ENCODE results near the gene PTPN13.

The PTPN13 gene

GRCh38 chr4:86847571-86847970 is 253.5 kb downstream of the PTPN13 start:
- H3K23ac ChIP-seq (ENCODE audit: low read depth, low read length, poor library complexity): no peak overlapping the region
- WGBS, 2 donors (ENCODE audit: extremely low coverage in 2 of 2, insufficient read length in 2 of 2, insufficient replicate concordance in 1 of 2): no CpG with 5 or more reads among the region's 4 CpGs

DNA sequence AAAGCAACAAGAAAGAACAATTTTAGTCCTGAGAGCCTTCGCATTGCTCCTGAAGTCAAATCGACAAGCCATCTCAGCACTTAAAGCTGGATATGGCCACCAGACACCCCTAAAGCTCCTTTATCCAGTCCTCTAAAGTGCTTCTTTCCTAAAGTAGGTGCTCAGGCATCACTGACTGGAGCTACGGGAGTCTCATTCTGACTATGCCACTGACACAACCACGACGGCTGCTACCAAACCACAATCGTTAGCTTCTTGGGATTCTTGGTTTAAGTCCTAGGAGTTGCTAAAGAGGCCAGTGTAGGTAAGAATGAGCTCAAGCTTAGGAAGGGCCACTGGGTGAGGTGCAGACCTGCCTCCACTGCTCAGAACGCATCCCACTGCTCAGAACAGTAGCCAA is 254.0 kb downstream of the PTPN13 start:
- Histone ChIP-seq H3K18ac (ENCODE audit: low read length) (no peak overlapping the region), H3K27ac (replicated peaks; ENCODE audit: low read length) (no peak overlapping the region)

More at GRCh38 chr4:86847571-86847970, 253.5 kb downstream of the PTPN13 start:
- Histone ChIP-seq H2BK12ac (ENCODE audit: low read length) (no peak overlapping the region), H2BK5ac (ENCODE audit: low read length) (no peak overlapping the region), H3K18ac (ENCODE audit: low read length) (no peak overlapping the region), H4K91ac (ENCODE audit: low read depth, low read length, poor library complexity) (no peak overlapping the region), H3K4me1 (ENCODE audit: control insufficient read depth in 2 of 2, insufficient read depth in 1 of 2, low read depth in 1 of 2, low read length in 2 of 2) (peaks cover 3% of the 10 kb centered on the region in 2 donors), H3K27ac (replicated peaks; ENCODE audit: low read length) (no peak overlapping the region), H3K4me3 (ENCODE audit: low read length in 2 of 2) (no peak overlapping the region), H2BK120ac (ENCODE audit: low read depth, low read length) (no peak overlapping the region), H3K14ac (ENCODE audit: low read length) (no peak overlapping the region), H2AFZ (ENCODE audit: low read length) (no peak overlapping the region), H3K79me1 (ENCODE audit: low read depth, low read length) (no peaks in the 10 kb centered on the region), H3K36me3 (replicated peaks in 1 of 2; ENCODE audit: control insufficient read depth in 2 of 2, insufficient read depth in 2 of 2, low read length in 2 of 2) (no peaks in the 10 kb centered on the region), H2AK5ac (ENCODE audit: low read depth, low read length) (no peak overlapping the region), H3K9me3 (replicated peaks in 1 of 2; ENCODE audit: control insufficient read depth in 2 of 2, insufficient read depth in 1 of 2, low read depth in 1 of 2, low read length in 2 of 2) (peaks cover 0 to 3% of the 10 kb centered on the region in 2 donors), H3K9ac (ENCODE audit: low read depth, low read length, poor library complexity) (no peak overlapping the region), H3K4me2 (ENCODE audit: insufficient read depth, low read length, poor library complexity, severe bottlenecking) (no peak overlapping the region), H4K8ac (ENCODE audit: low read depth, low read length) (no peak overlapping the region), H3K4ac (ENCODE audit: low read length) (no peak overlapping the region), H3K27me3 (ENCODE audit: control insufficient read depth in 3 of 3, insufficient read depth in 3 of 3, low read depth in 1 of 3, low read length in 3 of 3) (peaks cover 0 to 5% (median 0%) of the 10 kb centered on the region in 3 experiments), H2BK15ac (ENCODE audit: low read length) (no peak overlapping the region)
- no peak for DNase-seq (ENCODE audit: low spot score)

DNA sequence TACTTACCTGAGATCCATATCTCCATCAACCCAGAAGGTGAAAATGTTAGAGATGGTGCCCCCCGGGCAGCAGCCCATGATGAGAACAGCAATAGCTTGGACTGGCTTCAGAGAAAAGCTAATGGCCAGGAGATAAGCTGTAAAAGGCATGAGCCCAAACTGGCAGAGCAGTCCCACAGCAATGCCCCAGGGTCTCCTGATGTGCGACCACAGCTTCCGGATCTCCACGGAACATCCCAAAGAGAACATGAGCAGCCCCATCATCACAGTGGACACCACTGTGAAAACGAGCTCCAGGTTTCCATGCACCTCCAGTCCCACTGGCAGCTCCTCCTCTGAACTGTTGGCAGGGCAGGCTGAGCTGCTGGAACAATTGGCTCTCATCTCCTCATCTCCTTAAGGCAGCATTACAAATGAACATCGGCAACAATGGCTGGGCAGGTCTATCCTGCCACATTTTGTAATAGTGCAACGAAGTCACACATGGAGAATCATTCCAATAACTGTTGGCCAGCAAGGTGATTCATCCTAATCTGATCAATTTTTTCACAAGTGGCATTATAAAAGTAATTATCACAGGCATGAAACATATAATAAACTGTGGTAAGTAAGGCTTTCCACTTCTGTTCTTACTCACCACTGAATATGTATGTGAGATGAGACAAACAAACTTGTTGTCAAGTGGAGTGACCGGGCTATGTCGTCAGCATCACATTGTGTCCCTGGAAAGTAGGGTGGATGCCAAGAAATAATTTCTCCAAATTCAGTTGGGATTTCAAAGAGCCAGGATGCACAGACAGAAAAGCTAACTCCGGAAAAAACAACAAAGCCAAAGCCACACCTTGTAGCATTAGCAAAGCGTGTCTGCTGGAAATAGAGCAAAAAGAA is 254.9 kb downstream of the PTPN13 start, which contains the start of gene SLC10A6:
Gene SLC10A6 (minus strand): TSS at position 653 of the 888 bp plus-strand sequence. CDS start 269 bp downstream, at position 384.
- Histone ChIP-seq H3K4ac (ENCODE audit: low read length) (no peak within 1 kb of the TSS), H2BK12ac (ENCODE audit: low read length) (no peak within 1 kb of the TSS), H2AK5ac (ENCODE audit: low read depth, low read length) (no peak within 1 kb of the TSS), H3K27ac (replicated peaks; ENCODE audit: low read length) (no peak within 1 kb of the TSS), H3K14ac (ENCODE audit: low read length) (no peak within 1 kb of the TSS), H3K23ac (ENCODE audit: low read depth, low read length, poor library complexity) (no peak within 1 kb of the TSS), H3K27me3 (ENCODE audit: control insufficient read depth in 3 of 3, insufficient read depth in 3 of 3, low read depth in 1 of 3, low read length in 3 of 3) (peaks cover 0 to 5% (median 0%) of the 10 kb centered on the region in 3 experiments), H3K9me3 (replicated peaks in 1 of 2; ENCODE audit: control insufficient read depth in 2 of 2, insufficient read depth in 1 of 2, low read depth in 1 of 2, low read length in 2 of 2) (peaks cover 0 to 3% of the 10 kb centered on the region in 2 donors), H3K79me1 (ENCODE audit: low read depth, low read length) (no peaks in the 10 kb centered on the region), H2BK5ac (ENCODE audit: low read length) (no peak within 1 kb of the TSS), H4K8ac (ENCODE audit: low read depth, low read length) (no peak within 1 kb of the TSS), H3K36me3 (replicated peaks in 1 of 2; ENCODE audit: control insufficient read depth in 2 of 2, insufficient read depth in 2 of 2, low read length in 2 of 2) (no peaks in the 10 kb centered on the region), H3K4me1 (ENCODE audit: control insufficient read depth in 2 of 2, insufficient read depth in 1 of 2, low read depth in 1 of 2, low read length in 2 of 2) (peaks cover 3% of the 10 kb centered on the region in 2 donors), H2AFZ (ENCODE audit: low read length) (no peak within 1 kb of the TSS), H4K91ac (ENCODE audit: low read depth, low read length, poor library complexity) (no peak within 1 kb of the TSS), H3K9ac (ENCODE audit: low read depth, low read length, poor library complexity) (no peak within 1 kb of the TSS), H3K4me3 (ENCODE audit: low read length in 2 of 2) (no peak within 1 kb of the TSS), H3K4me2 (ENCODE audit: insufficient read depth, low read length, poor library complexity, severe bottlenecking) (no peak within 1 kb of the TSS), H3K18ac (ENCODE audit: low read length) (peak within 1 kb of the TSS; percentile 81), H2BK15ac (ENCODE audit: low read length) (no peak within 1 kb of the TSS), H2BK120ac (ENCODE audit: low read depth, low read length) (no peak within 1 kb of the TSS)
- no peak for DNase-seq (ENCODE audit: low spot score)
- no CpG with 5 or more reads among the region's 11 CpGs for WGBS, 2 donors (ENCODE audit: extremely low coverage in 2 of 2, insufficient read length in 2 of 2, insufficient replicate concordance in 1 of 2)

More for the DNA sequence above, 254.0 kb downstream of the PTPN13 start:
- H3K14ac ChIP-seq (ENCODE audit: low read length): no peak overlapping the region
- no peak overlapping the region for H3K23ac ChIP-seq (ENCODE audit: low read depth, low read length, poor library complexity)
- no peak overlapping the region for H3K4me2 ChIP-seq (ENCODE audit: insufficient read depth, low read length, poor library complexity, severe bottlenecking)
- H3K4me3 ChIP-seq (ENCODE audit: low read length in 2 of 2): no peak overlapping the region
- H3K27me3 ChIP-seq (ENCODE audit: control insufficient read depth in 3 of 3, insufficient read depth in 3 of 3, low read depth in 1 of 3, low read length in 3 of 3): peaks cover 0 to 5% (median 0%) of the 10 kb centered on the region in 3 experiments
- H2AFZ ChIP-seq (ENCODE audit: low read length): no peak overlapping the region
- H2BK12ac ChIP-seq (ENCODE audit: low read length): no peak overlapping the region
- H2BK15ac ChIP-seq (ENCODE audit: low read length): no peak overlapping the region
- H4K8ac ChIP-seq (ENCODE audit: low read depth, low read length): no peak overlapping the region
- no CpG with 5 or more reads among the region's 7 CpGs for WGBS, 2 donors (ENCODE audit: extremely low coverage in 2 of 2, insufficient read length in 2 of 2, insufficient replicate concordance in 1 of 2)
- H3K9ac ChIP-seq (ENCODE audit: low read depth, low read length, poor library complexity): no peak overlapping the region
- H2AK5ac ChIP-seq (ENCODE audit: low read depth, low read length): no peak overlapping the region
- peaks cover 0 to 3% of the 10 kb centered on the region in 2 donors for H3K9me3 ChIP-seq (replicated peaks in 1 of 2; ENCODE audit: control insufficient read depth in 2 of 2, insufficient read depth in 1 of 2, low read depth in 1 of 2, low read length in 2 of 2)
- DNase-seq (ENCODE audit: low spot score): no peak
- H3K4ac ChIP-seq (ENCODE audit: low read length): no peak overlapping the region
- H2BK5ac ChIP-seq (ENCODE audit: low read length): no peak overlapping the region
- H4K91ac ChIP-seq (ENCODE audit: low read depth, low read length, poor library complexity): no peak overlapping the region
- peaks cover 3% of the 10 kb centered on the region in 2 donors for H3K4me1 ChIP-seq (ENCODE audit: control insufficient read depth in 2 of 2, insufficient read depth in 1 of 2, low read depth in 1 of 2, low read length in 2 of 2)
- H3K36me3 ChIP-seq (replicated peaks in 1 of 2; ENCODE audit: control insufficient read depth in 2 of 2, insufficient read depth in 2 of 2, low read length in 2 of 2): no peaks in the 10 kb centered on the region
- H3K79me1 ChIP-seq (ENCODE audit: low read depth, low read length): no peaks in the 10 kb centered on the region
- H2BK120ac ChIP-seq (ENCODE audit: low read depth, low read length): no peak overlapping the region

- no CpG with 5 or more reads among the region's 5 CpGs for WGBS, 2 donors (ENCODE audit: extremely low coverage in 2 of 2, insufficient read length in 2 of 2, insufficient replicate concordance in 1 of 2)
- Histone ChIP-seq H2BK15ac (ENCODE audit: low read length) (no peak overlapping the region), H3K4me2 (ENCODE audit: insufficient read depth, low read length, poor library complexity, severe bottlenecking) (no peak overlapping the region), H3K14ac (ENCODE audit: low read length) (no peak overlapping the region), H3K4me3 (ENCODE audit: low read length in 2 of 2) (no peak overlapping the region), H3K4me1 (ENCODE audit: control insufficient read depth in 2 of 2, insufficient read depth in 1 of 2, low read depth in 1 of 2, low read length in 2 of 2) (peaks cover 0 to under 1% of the 10 kb centered on the region in 2 donors), H3K18ac (ENCODE audit: low read length) (no peak overlapping the region), H2BK120ac (ENCODE audit: low read depth, low read length) (no peak overlapping the region), H3K36me3 (replicated peaks in 1 of 2; ENCODE audit: control insufficient read depth in 2 of 2, insufficient read depth in 2 of 2, low read length in 2 of 2) (no peaks in the 10 kb centered on the region), H3K79me1 (ENCODE audit: low read depth, low read length) (no peaks in the 10 kb centered on the region), H2AFZ (ENCODE audit: low read length) (no peak overlapping the region), H3K27ac (replicated peaks; ENCODE audit: low read length) (no peak overlapping the region), H3K4ac (ENCODE audit: low read length) (no peak overlapping the region), H3K9ac (ENCODE audit: low read depth, low read length, poor library complexity) (no peak overlapping the region), H3K23ac (ENCODE audit: low read depth, low read length, poor library complexity) (no peak overlapping the region), H2BK5ac (ENCODE audit: low read length) (no peak overlapping the region), H3K27me3 (ENCODE audit: control insufficient read depth in 3 of 3, insufficient read depth in 3 of 3, low read depth in 1 of 3, low read length in 3 of 3) (peaks cover 0 to 5% (median 0%) of the 10 kb centered on the region in 3 experiments), H4K8ac (ENCODE audit: low read depth, low read length) (no peak overlapping the region), H3K9me3 (replicated peaks in 1 of 2; ENCODE audit: control insufficient read depth in 2 of 2, insufficient read depth in 1 of 2, low read depth in 1 of 2, low read length in 2 of 2) (no peaks in the 10 kb centered on the region), H4K91ac (ENCODE audit: low read depth, low read length, poor library complexity) (no peak overlapping the region), H2AK5ac (ENCODE audit: low read depth, low read length) (no peak overlapping the region), H2BK12ac (ENCODE audit: low read length) (no peak overlapping the region)
- DNase-seq (ENCODE audit: low spot score): no peak
Measured at GRCh38 chr4:86853209-86853608, 259.1 kb downstream of the PTPN13 start.

All from neuronal stem cell (in vitro differentiated cells).